Germinal center (tissue), 1 donor: Measurements from ENCODE around the gene ARL4C.
"Not testable (repeated sequence)": the region's sequence is repeated elsewhere in the genome, so short reads cannot be mapped to it uniquely, and the experiment has no call there.

ENCODE experiments used
- DNase-seq: peaks from one replicate; pipeline ENCODE4 v3.0.0; 2012; ENCODE audit warnings: mixed read lengths, low spot score

ARL4C gene

GRCh38 chr2:234476766-234477165 is 20.1 kb downstream of the ARL4C start:
- no peak for DNase-seq

- no peak for DNase-seq
Measured at GRCh38 chr2:234474654-234475053, 22.2 kb downstream of the ARL4C start.

GRCh38 chr2:234472155-234472554 is 24.7 kb downstream of the ARL4C start:
- DNase-seq: no peak

GRCh38 chr2:234469972-234470371 is 26.9 kb downstream of the ARL4C start:
- DNase-seq: no peak

GRCh38 chr2:234469251-234469845 is 27.5 kb downstream of the ARL4C start:
- no peak for DNase-seq

- DNase-seq: no peak
Measured at GRCh38 chr2:234468503-234468902, 28.4 kb downstream of the ARL4C start.

GRCh38 chr2:234467289-234467688 is 29.6 kb downstream of the ARL4C start:
- no peak for DNase-seq

- DNase-seq: no peak
Measured at GRCh38 chr2:234464291-234464645, 32.6 kb downstream of the ARL4C start.

- DNase-seq: no peak
Measured at GRCh38 chr2:234463626-234464290, 33.1 kb downstream of the ARL4C start.

GRCh38 chr2:234462218-234462992 is 34.5 kb downstream of the ARL4C start:
- no peak for DNase-seq

- DNase-seq: no peak
Measured at GRCh38 chr2:234459401-234460009, 37.4 kb downstream of the ARL4C start.

GRCh38 chr2:234458466-234458865 is 38.4 kb downstream of the ARL4C start:
- no peak for DNase-seq

- DNase-seq: no peak
Measured at GRCh38 chr2:234457421-234457820, 39.5 kb downstream of the ARL4C start.

- not testable (repeated sequence) for DNase-seq
Measured at GRCh38 chr2:234455246-234455645, 41.6 kb downstream of the ARL4C start.

GRCh38 chr2:234454433-234454832 is 42.4 kb downstream of the ARL4C start:
- DNase-seq: peak; percentile 9

GRCh38 chr2:234453216-234453615 is 43.7 kb downstream of the ARL4C start:
- no peak for DNase-seq

- no peak for DNase-seq
Measured at GRCh38 chr2:234451852-234452625, 44.8 kb downstream of the ARL4C start.

GRCh38 chr2:234451242-234451641 is 45.6 kb downstream of the ARL4C start:
- DNase-seq: no peak

- no peak for DNase-seq
Measured at GRCh38 chr2:234450431-234451124, 46.3 kb downstream of the ARL4C start.

GRCh38 chr2:234448506-234449184 is 48.2 kb downstream of the ARL4C start:
- DNase-seq: no peak

GRCh38 chr2:234447963-234448362 is 48.9 kb downstream of the ARL4C start:
- no peak for DNase-seq
